Heart left ventricle (tissue), 16 donors: ENCODE measurements around the gene SPINK6. TPM values are rescaled to one million over a fixed set of nuclear protein-coding genes. Genes with fewer than 3 reads are reported as not detected.

ENCODE experiments used
- ATAC-seq, 4 donors: fragments of 200-7000 bp; cut with Tn5 transposase; one replicate each; pipeline ENCODE4 v1.9.1; 2020 to 2022; ENCODE audit warnings: moderate library complexity in 4 of 4, mild to moderate bottlenecking in 3 of 4, moderate number of reproducible peaks in 1 of 4
- DNase-seq, 5 donors: peaks; one replicate each; pipeline ENCODE4 v3.0.0-alpha.2; 2020
- H3K27ac ChIP-seq, 12 donors: fragments of 200-600 bp; sonication (generic) in 4 of 12; one replicate each; pipeline versions ENCODE4 v1.5.0 to v1.8.0; 2016 to 2022; ENCODE audit warnings: mild to moderate bottlenecking in 2 of 12
- H3K27me3 ChIP-seq, 9 donors: fragments of 200-600 bp; sonication (generic) in 2 of 9; one replicate each; pipeline versions ENCODE4 v1.5.1 to v1.8.0; 2016 to 2022; ENCODE audit warnings: mild to moderate bottlenecking in 3 of 9
- H3K36me3 ChIP-seq, 9 donors: fragments of 200-600 bp; sonication (generic) in 2 of 9; one replicate each; pipeline versions ENCODE4 v1.5.0 to v1.8.0; 2018 to 2022; ENCODE audit warnings: mild to moderate bottlenecking in 2 of 9
- H3K4me1 ChIP-seq, 12 donors: fragments of 200-600 bp; sonication (generic) in 4 of 12; one replicate each; pipeline versions ENCODE4 v1.5.0 to v1.8.0; 2016 to 2022; ENCODE audit warnings: mild to moderate bottlenecking in 3 of 12
- H3K4me3 ChIP-seq, 12 donors: fragments of 200-600 bp; sonication (generic) in 4 of 12; one replicate each; pipeline versions ENCODE4 v1.5.0 to v1.8.0; 2017 to 2022; ENCODE audit warnings: mild to moderate bottlenecking in 9 of 12, moderate library complexity in 4 of 12
- H3K9me3 ChIP-seq, 12 donors: fragments of 200-600 bp; sonication (generic) in 4 of 12; one replicate each; pipeline versions ENCODE4 v1.5.0 to v1.8.0; 2016 to 2022; ENCODE audit warnings: mild to moderate bottlenecking in 1 of 12
- POLR2A ChIP-seq, 2 donors: fragments of 450-650 bp; IDR thresholded peaks; one replicate each; pipeline ENCODE4 v1.6.1; 2017; ENCODE audit warnings: antibody characterized with exemption in 2 of 2, mild to moderate bottlenecking in 2 of 2, moderate library complexity in 2 of 2
- WGBS, 4 donors: extraction: QIAGEN DNeasy Blood & Tissue Kit in 2 of 4; methylation state at CpG; one replicate each; pipeline versions ENCODE4 v1.1.5 to v1.1.7; 2013 to 2018; 5-methylcytosine and 5-hydroxymethylcytosine counted together
- intact Hi-C, 10 donors: fragments of 100-400 bp; cut with DNase I; formaldehyde crosslinking; loops; one replicate each; pipeline versions ENCODE4 v1.11.1 to v1.14.2; 2022
- polyA plus RNA-seq, 2 donors: library from polyadenylated mRNA; stranded (reverse); fragments of 200-250 nt; gene quantifications; one replicate each; pipeline ENCODE4 v1.2.3, GENCODE V29; 2013
- total RNA-seq, 9 donors: library from RNA; depleted of rRNA in 2 of 9; stranded (reverse); fragments of >200 nt in 2 of 9; fragmentation: NEBNext Ultra II Directional in 3 of 9; extraction: Animal tissue kit (Norgen Biotek cat#: 25700) in 3 of 9; gene quantifications; one replicate each; pipeline versions ENCODE4 v1.1.0 to v1.2.4, GENCODE V29; 2016 to 2023
- TF ChIP-seq, protein P1 (sequence below), 12 donors: fragments of 200-600 bp; sonication (generic) in 4 of 12; IDR thresholded peaks; one replicate each; pipeline versions ENCODE4 v1.5.0 to v1.8.0; 2018 to 2022; ENCODE audit warnings: antibody characterized with exemption in 12 of 12, mild to moderate bottlenecking in 5 of 12
- donor health status: ischemic (EF 13 %, LVEDD 7.1; RV severe dilation, severe dysfunction).
- donor health status: healthy with polysubstance abuse.
- donor health status: DM: no; HTN: yes; CAD: no.
- donor health status: DM: no; HTN: no; CAD: no.
- donor health status: ischemic (EF 25% LVEDD 6.9; RV normal size, moderate dysfunction).
- donor health status: ischemic (EF 25% LVEDD 5.7; RV mildly dilated, moderate dysfunction).
- donor health status: healthy.
- donor health status: DM: yes; HTN: yes; CAD: no.
- donor health status: ischemic (EF 35%, LVEDD 5.7; RV mildly dilated, moderate dysfunction).
- donor health status: nonischemic (EF 11% LVEDD 7.7; RV severe dilation, severe dysfunction).
- donor health status: DM: yes; HTN: yes; CAD: no.
- donor health status: PGD.
- donor health status: ischemic (EF 29% LVEDD 5.4; RV normal size, mild dysfunction).
- donor health status: nonischemic (EF 23%, LVEDD 6.1; RV moderate dilation, normal function).

The SPINK6 gene
- total and polyA plus RNA-seq, 11 donors = not detected

DNA sequence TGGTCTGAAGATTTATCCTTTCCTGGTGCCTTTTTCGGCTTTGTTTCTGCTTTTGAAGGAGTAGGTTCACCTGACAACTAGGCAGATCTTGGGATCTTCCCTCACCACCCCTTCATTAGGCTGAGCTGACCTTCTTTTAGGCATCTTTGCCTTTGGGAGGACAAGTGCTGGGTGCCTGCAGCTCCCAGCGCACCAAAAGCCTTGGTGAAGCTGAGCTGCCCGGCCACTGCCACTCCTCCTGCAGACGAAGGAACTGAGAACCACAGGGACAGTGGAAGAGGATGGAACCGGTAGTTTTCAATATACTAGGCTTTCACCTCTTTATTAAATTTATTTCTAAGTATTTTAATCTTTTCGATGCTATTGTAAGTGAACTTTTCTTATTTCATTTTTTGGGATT, 18.7 kb downstream of the SPINK6 start:
- TF ChIP-seq, protein P1, sequence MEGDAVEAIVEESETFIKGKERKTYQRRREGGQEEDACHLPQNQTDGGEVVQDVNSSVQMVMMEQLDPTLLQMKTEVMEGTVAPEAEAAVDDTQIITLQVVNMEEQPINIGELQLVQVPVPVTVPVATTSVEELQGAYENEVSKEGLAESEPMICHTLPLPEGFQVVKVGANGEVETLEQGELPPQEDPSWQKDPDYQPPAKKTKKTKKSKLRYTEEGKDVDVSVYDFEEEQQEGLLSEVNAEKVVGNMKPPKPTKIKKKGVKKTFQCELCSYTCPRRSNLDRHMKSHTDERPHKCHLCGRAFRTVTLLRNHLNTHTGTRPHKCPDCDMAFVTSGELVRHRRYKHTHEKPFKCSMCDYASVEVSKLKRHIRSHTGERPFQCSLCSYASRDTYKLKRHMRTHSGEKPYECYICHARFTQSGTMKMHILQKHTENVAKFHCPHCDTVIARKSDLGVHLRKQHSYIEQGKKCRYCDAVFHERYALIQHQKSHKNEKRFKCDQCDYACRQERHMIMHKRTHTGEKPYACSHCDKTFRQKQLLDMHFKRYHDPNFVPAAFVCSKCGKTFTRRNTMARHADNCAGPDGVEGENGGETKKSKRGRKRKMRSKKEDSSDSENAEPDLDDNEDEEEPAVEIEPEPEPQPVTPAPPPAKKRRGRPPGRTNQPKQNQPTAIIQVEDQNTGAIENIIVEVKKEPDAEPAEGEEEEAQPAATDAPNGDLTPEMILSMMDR (IDR thresholded peaks at IDR 0.05) = no peak
- TF ChIP-seq POLR2A (IDR thresholded peaks at IDR 0.05) = no peak
- H3K4me1 ChIP-seq = no peaks in the 10 kb centered on the region
- WGBS, 4 donors = 73 to 87% (median 81%) methylated on average over 6 of the region's 6 CpGs
- H3K27ac ChIP-seq = no peak overlapping the region
- intact Hi-C loops = no loop called here
- no peak for ATAC-seq
- no peak for DNase-seq
- H3K4me3 ChIP-seq = no peak overlapping the region
- no peaks in the 10 kb centered on the region for H3K9me3 ChIP-seq
- H3K27me3 ChIP-seq = peaks cover 0 to 6% (median 0%) of the 10 kb centered on the region in 9 donors
- no peaks in the 10 kb centered on the region for H3K36me3 ChIP-seq

DNA sequence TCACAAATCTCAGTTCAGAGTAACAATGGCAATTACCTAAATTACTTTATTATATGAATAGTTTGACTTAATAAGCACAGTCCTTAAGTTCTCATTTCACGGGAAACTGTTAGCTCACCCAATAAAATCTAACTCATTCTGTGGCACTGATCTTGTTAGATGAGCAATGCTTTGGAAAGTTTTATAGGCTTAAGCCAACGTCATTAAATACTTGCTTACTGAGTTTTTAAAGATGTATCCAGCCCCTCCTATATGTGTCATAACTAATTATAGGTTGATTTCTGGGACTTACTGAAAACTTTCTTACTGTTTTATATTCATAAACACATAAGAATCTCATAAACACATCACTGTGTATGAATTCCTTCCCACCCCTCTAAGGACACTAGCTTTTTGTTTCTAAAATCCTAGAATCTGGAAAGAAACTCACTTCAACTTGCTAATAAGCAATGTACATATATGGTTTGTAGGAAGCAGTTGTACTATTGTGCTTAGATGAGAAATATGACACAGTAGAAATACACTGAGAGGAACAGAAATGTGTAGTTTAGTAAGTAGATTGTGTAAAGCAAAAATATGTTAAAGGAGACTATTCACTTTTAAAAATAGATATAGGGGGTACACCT, 21.4 kb downstream of the SPINK6 start:
- DNase-seq = no peak
- no peaks in the 10 kb centered on the region for H3K36me3 ChIP-seq
- TF ChIP-seq POLR2A (IDR thresholded peaks at IDR 0.05) = no peak
- H3K4me3 ChIP-seq = no peak overlapping the region
- WGBS, 4 donors = 67 to 81% (median 77%) methylated on average over 2 of the region's 2 CpGs
- H3K27me3 ChIP-seq = peaks cover 0 to 6% (median 0%) of the 10 kb centered on the region in 9 donors
- no peak overlapping the region for H3K27ac ChIP-seq
- ATAC-seq = no peak
- H3K4me1 ChIP-seq = no peaks in the 10 kb centered on the region
- no peaks in the 10 kb centered on the region for H3K9me3 ChIP-seq
- intact Hi-C loops = no loop called here

DNA sequence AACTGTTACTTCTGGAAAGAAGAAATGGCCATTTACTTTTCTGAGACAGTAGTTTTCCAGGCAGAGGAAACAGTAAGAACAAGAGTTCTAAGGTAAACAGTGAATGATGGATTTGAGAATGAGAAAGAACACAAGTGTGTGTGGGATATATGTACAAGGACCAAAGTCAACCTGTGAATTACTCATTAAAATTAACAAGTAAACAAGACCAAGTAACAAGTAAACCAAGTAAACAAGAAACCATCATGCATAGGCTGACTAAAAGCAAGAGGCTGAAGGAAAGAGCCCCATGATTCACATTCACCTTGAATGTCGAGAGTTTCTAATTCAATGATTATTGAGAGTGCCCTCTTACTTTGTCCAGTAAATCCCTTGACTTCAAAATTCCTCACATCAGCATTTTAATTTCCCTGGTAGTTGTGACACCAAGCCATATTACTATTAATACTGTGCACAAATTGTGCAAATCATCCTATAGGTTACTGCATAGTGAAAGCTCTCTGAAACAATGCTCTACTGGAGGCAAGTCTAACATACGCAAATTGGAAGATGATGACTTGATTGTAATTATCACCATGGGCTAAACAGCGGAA, 25.6 kb downstream of the SPINK6 start:
- Histone ChIP-seq H3K4me1 (no peaks in the 10 kb centered on the region), H3K27me3 (peaks cover 0 to 6% (median 0%) of the 10 kb centered on the region in 9 donors), H3K36me3 (no peaks in the 10 kb centered on the region), H3K9me3 (no peaks in the 10 kb centered on the region), H3K4me3 (no peak overlapping the region), H3K27ac (no peak overlapping the region)
- intact Hi-C loops = no loop called here
- TF ChIP-seq, protein P1 (IDR thresholded peaks at IDR 0.05) = no peak
- no peak for TF ChIP-seq POLR2A (IDR thresholded peaks at IDR 0.05)
- DNase-seq (no peak), ATAC-seq (no peak)
- WGBS, 4 donors = 87 to 95% (median 94%) methylated on average over 3 of the region's 3 CpGs

DNA sequence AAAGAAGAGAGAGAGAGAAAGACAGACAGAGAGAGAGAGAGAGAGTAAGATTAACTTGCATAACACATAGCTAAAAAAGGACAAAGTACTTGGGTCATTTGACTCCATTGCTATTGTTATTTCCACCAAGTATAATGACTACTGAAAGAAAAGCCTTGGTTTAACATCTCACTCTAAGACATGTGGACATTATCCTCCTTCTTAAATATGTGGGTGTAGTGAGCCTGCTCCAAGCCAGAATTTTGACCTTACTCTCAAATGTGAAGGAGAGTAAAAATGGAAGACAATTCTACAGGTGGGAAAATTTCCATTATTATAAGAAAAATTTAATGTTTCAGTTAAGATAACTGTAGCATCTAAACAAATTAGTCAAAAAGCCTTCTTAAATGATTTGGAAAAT, 27.0 kb downstream of the SPINK6 start:
- Histone ChIP-seq H3K4me1 (no peaks in the 10 kb centered on the region), H3K27me3 (peaks cover 0 to 3% (median 0%) of the 10 kb centered on the region in 9 donors), H3K4me3 (no peak overlapping the region), H3K9me3 (no peaks in the 10 kb centered on the region), H3K36me3 (no peaks in the 10 kb centered on the region), H3K27ac (no peak overlapping the region)
- DNase-seq (no peak), ATAC-seq (no peak)
- TF ChIP-seq POLR2A (IDR thresholded peaks at IDR 0.05) = no peak
- TF ChIP-seq, protein P1 (IDR thresholded peaks at IDR 0.05) = no peak
- intact Hi-C loops = no loop called here

DNA sequence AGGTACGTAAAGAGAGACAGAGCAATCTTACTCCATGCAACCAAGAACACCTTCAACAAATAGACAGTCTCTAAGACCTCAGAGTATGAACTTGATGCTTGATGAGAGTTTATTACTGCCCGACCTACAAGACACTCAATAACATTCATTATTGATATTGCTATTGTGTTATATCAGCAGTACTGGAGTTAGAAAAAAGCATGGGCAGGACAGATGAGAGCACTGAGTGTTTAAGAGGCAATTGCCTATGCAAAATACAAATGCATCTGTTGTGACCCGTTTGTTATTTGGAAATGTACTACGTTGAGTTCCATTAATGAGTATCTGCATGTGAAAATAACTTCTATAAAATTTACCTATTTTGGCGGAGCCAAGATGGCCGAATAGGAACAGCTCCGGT, 27.4 kb downstream of the SPINK6 start:
- no peak for TF ChIP-seq POLR2A (IDR thresholded peaks at IDR 0.05)
- TF ChIP-seq, protein P1 (IDR thresholded peaks at IDR 0.05) = no peak
- intact Hi-C loops = no loop called here
- H3K36me3 ChIP-seq = no peaks in the 10 kb centered on the region
- H3K27me3 ChIP-seq = peaks cover 0 to 3% (median 0%) of the 10 kb centered on the region in 9 donors
- WGBS, 4 donors = 92 to 98% (median 95%) methylated on average over 7 of the region's 7 CpGs
- no peak for ATAC-seq
- no peaks in the 10 kb centered on the region for H3K4me1 ChIP-seq
- H3K4me3 ChIP-seq = no peak overlapping the region
- no peak for DNase-seq
- no peaks in the 10 kb centered on the region for H3K9me3 ChIP-seq
- H3K27ac ChIP-seq = no peak overlapping the region
